ENCODE measurements around the gene WNT3A. TPM values are rescaled to one million over a fixed set of nuclear protein-coding genes. Genes with fewer than 3 reads are reported as not detected.

WNT3A gene
- total RNA-seq, 2 donors from 2014 or later, result not detected

DNA sequence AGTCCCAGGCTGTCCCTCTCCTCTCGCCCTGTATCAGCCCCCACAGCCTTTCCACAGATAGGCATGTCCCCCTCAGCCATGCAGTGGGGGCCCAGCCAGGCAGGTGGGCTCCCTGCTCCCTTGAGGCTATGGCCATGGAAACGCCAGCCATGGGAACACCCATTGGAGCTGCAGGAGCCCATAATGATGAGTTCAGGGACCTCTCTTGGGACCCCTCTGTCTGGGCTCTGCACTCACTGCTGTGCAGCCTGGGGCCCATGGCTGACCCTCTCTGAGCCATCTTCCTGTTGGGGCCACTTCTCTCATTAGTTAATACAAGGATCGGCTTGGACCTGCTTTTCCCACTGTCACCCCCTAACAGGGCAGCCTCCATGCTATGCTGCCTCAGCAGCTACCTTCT is 33.2 kb downstream of the WNT3A start:
- peaks cover 0 to 5% of the 10 kb centered on the region in 2 donors for H3K4me1 ChIP-seq (ENCODE audit: control insufficient read depth in 1 of 2, low read depth in 2 of 2)
- H3K27ac ChIP-seq, result no peak overlapping the region
- peaks cover 11% of the 10 kb centered on the region for H3K27me3 ChIP-seq (replicated peaks; ENCODE audit: insufficient read depth)
- no peaks in the 10 kb centered on the region for H3K36me3 ChIP-seq
- no peaks in the 10 kb centered on the region for H3K9me3 ChIP-seq
- no peak for ATAC-seq (ENCODE audit: insufficient number of reproducible peaks, low FRiP score, low read depth)
- DNase-seq (ENCODE audit: low spot score), result no peak
- H3K4me3 ChIP-seq, result no peak overlapping the region
- TF ChIP-seq CTCF (IDR thresholded peaks at IDR 0.05), result no peak

DNA sequence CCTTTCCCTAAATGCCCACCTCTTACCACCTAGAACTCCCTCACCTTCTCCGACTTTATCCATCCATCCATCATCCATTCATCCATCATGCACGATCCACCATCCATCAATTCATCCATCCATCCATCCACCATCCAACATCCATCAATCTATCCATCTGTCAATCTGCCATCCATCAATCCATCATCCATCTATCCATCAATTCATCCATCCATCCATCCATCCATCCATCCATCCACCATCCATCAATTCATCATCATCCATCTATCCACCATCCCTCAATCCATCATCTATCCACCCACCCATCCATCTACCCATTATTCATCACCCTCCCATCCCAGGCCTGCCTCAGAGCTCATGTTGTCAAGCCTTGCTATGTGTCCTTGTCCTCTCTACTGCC is 34.5 kb downstream of the WNT3A start:
- Histone ChIP-seq H3K4me1 (ENCODE audit: control insufficient read depth in 1 of 2, low read depth in 2 of 2) (peaks cover 0 to 5% of the 10 kb centered on the region in 2 donors), H3K9me3 (no peaks in the 10 kb centered on the region), H3K36me3 (no peaks in the 10 kb centered on the region), H3K4me3 (no peak overlapping the region), H3K27ac (no peak overlapping the region), H3K27me3 (replicated peaks; ENCODE audit: insufficient read depth) (peaks cover 11% of the 10 kb centered on the region)
- no peak for ATAC-seq (ENCODE audit: insufficient number of reproducible peaks, low FRiP score, low read depth)
- DNase-seq (ENCODE audit: low spot score), result no peak
- TF ChIP-seq CTCF (IDR thresholded peaks at IDR 0.05), result no peak

- ATAC-seq (ENCODE audit: insufficient number of reproducible peaks, low FRiP score, low read depth) (no peak), DNase-seq (ENCODE audit: low spot score) (no peak)
- peaks cover 9% of the 10 kb centered on the region for H3K27me3 ChIP-seq (replicated peaks; ENCODE audit: insufficient read depth)
- peaks cover 0 to 5% of the 10 kb centered on the region in 2 donors for H3K4me1 ChIP-seq (ENCODE audit: control insufficient read depth in 1 of 2, low read depth in 2 of 2)
- TF ChIP-seq CTCF (IDR thresholded peaks at IDR 0.05), result no peak
- no peak overlapping the region for H3K4me3 ChIP-seq
- no peak overlapping the region for H3K27ac ChIP-seq
- H3K9me3 ChIP-seq, result no peaks in the 10 kb centered on the region
- no peaks in the 10 kb centered on the region for H3K36me3 ChIP-seq
These were observed 35.7 kb downstream of the WNT3A start for GRCh38 chr1:228042508-228042907.

DNA sequence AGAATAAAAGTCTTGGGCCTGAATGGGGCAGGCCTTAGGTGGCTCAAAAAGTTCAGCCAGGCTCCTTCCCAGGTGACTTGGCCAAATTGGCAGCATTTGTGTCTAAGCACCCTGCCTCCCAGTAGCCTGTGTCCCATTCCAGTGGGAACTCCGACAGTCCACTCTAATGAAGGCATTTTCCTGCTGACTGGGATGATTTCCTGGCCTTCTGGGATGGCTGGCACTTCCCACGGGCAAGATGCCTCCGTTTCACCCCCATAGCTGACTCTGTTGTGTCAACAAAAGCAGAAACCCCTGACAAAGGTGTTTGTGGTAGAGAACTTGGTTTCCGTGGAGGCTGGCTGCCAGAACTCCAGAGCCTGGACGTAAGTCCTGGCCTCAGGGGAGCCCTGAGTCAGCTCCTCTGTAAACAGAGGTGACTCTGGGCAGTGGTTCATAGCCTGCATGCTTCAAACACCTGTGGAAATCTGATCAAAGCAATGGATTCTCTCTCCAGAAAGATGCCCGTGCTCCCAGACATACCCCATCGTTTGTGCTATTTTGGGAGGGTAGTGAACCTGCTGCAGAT is 36.6 kb downstream of the WNT3A start:
- no peak overlapping the region for H3K27ac ChIP-seq
- ATAC-seq (ENCODE audit: insufficient number of reproducible peaks, low FRiP score, low read depth), result no peak
- TF ChIP-seq CTCF (IDR thresholded peaks at IDR 0.05), result no peak

GRCh38 chr1:228044961-228045360 is 38.2 kb downstream of the WNT3A start:
- no peak overlapping the region for H3K4me3 ChIP-seq
- TF ChIP-seq CTCF (IDR thresholded peaks at IDR 0.05), result no peak
- H3K9me3 ChIP-seq, result no peaks in the 10 kb centered on the region
- ATAC-seq (ENCODE audit: insufficient number of reproducible peaks, low FRiP score, low read depth) (no peak), DNase-seq (ENCODE audit: low spot score) (no peak)
- no peaks in the 10 kb centered on the region for H3K36me3 ChIP-seq
- no peaks in the 10 kb centered on the region for H3K4me1 ChIP-seq (ENCODE audit: control insufficient read depth in 1 of 2, low read depth in 2 of 2)
- no peaks in the 10 kb centered on the region for H3K27me3 ChIP-seq (replicated peaks; ENCODE audit: insufficient read depth)
- no peak overlapping the region for H3K27ac ChIP-seq

More for the DNA sequence above, 36.6 kb downstream of the WNT3A start:
- Histone ChIP-seq H3K4me1 (ENCODE audit: control insufficient read depth in 1 of 2, low read depth in 2 of 2) (no peaks in the 10 kb centered on the region), H3K4me3 (no peak overlapping the region), H3K9me3 (no peaks in the 10 kb centered on the region), H3K27me3 (replicated peaks; ENCODE audit: insufficient read depth) (peaks cover under 1% of the 10 kb centered on the region), H3K36me3 (no peaks in the 10 kb centered on the region)
- DNase-seq (ENCODE audit: low spot score), result no peak
